Measurements from ENCODE around the gene ZNF682. TPM values are rescaled to one million over a fixed set of nuclear protein-coding genes. Genes with fewer than 3 reads are reported as not detected.
"Not testable (repeated sequence)": the region's sequence is repeated elsewhere in the genome, so short reads cannot be mapped to it uniquely, and the experiment has no call there.

Gene ZNF682
- total RNA-seq, 2 donors from 2014 or later, result 1.7 to 5.5 TPM

DNA sequence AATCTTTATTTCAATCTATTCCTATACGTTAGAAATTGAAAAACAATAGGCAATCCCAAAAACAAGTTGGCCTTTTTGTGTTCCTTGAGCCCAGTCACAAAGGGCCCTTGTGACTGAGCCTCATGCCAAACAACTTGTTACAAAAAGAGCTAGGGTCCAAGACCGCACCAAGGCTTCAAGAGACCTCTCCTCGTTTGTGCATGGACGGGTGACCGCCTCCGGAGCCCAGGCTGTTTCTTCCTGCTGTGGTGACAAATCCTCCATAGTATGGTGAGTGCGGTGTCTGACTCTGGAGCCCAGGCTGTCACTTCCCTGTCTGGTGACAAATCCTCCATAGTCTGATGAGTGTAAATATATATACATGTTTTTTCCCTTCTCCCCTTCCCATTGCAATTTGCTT, 74.9 kb downstream of the ZNF682 start:
- Histone ChIP-seq H3K9ac (ENCODE audit: low read depth in 2 of 2, low read length in 2 of 2) (no peak overlapping the region), H3K27me3 (no peaks in the 10 kb centered on the region), H3K4me3 (no peak overlapping the region), H3K9me3 (no peaks in the 10 kb centered on the region), H3K36me3 (no peaks in the 10 kb centered on the region), H3K4me1 (no peaks in the 10 kb centered on the region), H3K27ac (no peak overlapping the region)
- no peak for DNase-seq
- TF ChIP-seq CTCF (IDR thresholded peaks at IDR 0.05), result no peak
- intact Hi-C loops (cut with DNase I), result no loop called here

DNA sequence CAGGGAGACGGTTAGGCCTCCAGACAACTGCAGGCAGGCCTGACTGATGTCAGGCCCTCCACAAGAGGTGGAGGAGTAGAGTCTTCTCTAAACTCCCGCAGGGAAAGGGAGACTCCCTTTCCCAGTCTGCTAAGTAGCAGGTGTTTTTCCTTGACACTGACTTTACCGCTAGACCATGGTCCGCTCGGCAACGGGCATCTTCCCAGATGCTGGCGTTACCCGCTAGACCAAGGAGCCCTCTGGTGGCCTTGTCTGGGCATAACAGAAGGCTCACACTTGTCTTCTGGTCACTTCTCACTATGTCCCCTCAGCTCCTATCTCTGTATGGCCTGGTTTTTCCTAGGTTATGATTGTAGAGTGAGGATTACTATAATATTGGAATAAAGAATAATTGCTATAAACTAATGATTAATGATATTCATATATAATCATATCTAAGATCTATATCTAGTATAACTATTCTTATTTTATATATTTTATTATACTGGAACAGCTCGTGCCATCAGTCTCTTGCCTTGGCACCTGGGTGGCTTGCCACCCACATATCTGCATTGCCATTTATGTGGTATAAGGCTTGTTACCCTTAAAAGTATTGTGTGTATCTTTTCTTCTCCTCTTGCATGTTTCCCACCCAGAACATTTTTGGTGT, 80.0 kb downstream of the ZNF682 start:
- not testable (repeated sequence) for H3K9ac ChIP-seq (ENCODE audit: low read depth in 2 of 2, low read length in 2 of 2); H3K27ac ChIP-seq; H3K27me3 ChIP-seq; H3K9me3 ChIP-seq; H3K4me1 ChIP-seq; H3K4me3 ChIP-seq; H3K36me3 ChIP-seq
- peak; percentile 75 for DNase-seq
- peak; percentile 73 for TF ChIP-seq CTCF (IDR thresholded peaks at IDR 0.05)
- intact Hi-C loops (cut with DNase I), result loop anchor here (5.0 kb wide), 1 partner anchor 427 kb away; no protein-coding TSS in a partner anchor

DNA sequence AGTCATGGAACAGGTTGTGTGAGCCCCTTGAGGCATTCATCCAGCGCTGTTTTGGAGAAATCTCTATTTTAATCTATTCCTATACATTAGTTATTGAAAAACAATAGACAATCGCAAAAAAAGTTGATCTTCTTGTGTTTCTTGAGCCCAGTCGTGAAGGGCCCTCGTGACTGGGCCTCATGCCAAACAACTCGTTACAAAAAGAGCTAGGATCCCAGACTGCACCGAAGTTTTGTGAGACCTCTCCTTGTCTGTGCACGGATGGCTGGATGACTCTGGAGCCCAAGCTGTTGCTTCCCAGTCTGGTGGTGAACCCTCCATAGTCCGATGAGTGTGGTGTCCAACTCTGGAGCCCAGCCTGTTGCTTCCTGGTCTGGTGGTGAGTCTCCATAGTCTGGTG, 81.5 kb downstream of the ZNF682 start:
- intact Hi-C loops (cut with DNase I), result loop anchor here (5.0 kb wide), 1 partner anchor 425 kb away; no protein-coding TSS in a partner anchor
- not testable (repeated sequence) for H3K9me3 ChIP-seq; H3K27ac ChIP-seq; H3K27me3 ChIP-seq; H3K4me3 ChIP-seq; DNase-seq; H3K9ac ChIP-seq (ENCODE audit: low read depth in 2 of 2, low read length in 2 of 2); H3K36me3 ChIP-seq; H3K4me1 ChIP-seq

GRCh38 chr19:19956434-19957075, 82.8 kb downstream of the ZNF682 start:
- no peak for TF ChIP-seq CTCF (IDR thresholded peaks at IDR 0.05)
- DNase-seq, result no peak

GRCh38 chr19:19955208-19955607, 84.1 kb downstream of the ZNF682 start:
- Histone ChIP-seq H3K36me3 (no peaks in the 10 kb centered on the region), H3K9me3 (no peaks in the 10 kb centered on the region), H3K27me3 (no peaks in the 10 kb centered on the region), H3K4me3 (no peak overlapping the region), H3K4me1 (no peaks in the 10 kb centered on the region), H3K27ac (no peak overlapping the region), H3K9ac (ENCODE audit: low read depth in 2 of 2, low read length in 2 of 2) (no peak overlapping the region)
- intact Hi-C loops (cut with DNase I), result loop anchor here (5.0 kb wide), 1 partner anchor 423 kb away; no protein-coding TSS in a partner anchor
- TF ChIP-seq CTCF (IDR thresholded peaks at IDR 0.05), result no peak
- no peak for DNase-seq

More at GRCh38 chr19:19956434-19957075, 82.8 kb downstream of the ZNF682 start:
- intact Hi-C loops (cut with DNase I), result loop anchor here (5.0 kb wide), 1 partner anchor 424 kb away; no protein-coding TSS in a partner anchor
- Histone ChIP-seq H3K27me3 (no peaks in the 10 kb centered on the region), H3K4me3 (no peak overlapping the region), H3K4me1 (no peaks in the 10 kb centered on the region), H3K36me3 (no peaks in the 10 kb centered on the region), H3K27ac (no peak overlapping the region), H3K9me3 (no peaks in the 10 kb centered on the region), H3K9ac (ENCODE audit: low read depth in 2 of 2, low read length in 2 of 2) (no peak overlapping the region)

Other genes with a start within 250 kb of the ZNF682 start
- gene ZNF506, start 217.8 kb downstream of the ZNF682 start, total RNA-seq, result 10 to 100 TPM; 15.3 to 18.7 TPM
- 1 to 10 TPM; 8.0 to 9.0 TPM for gene ZNF253, start 173.6 kb downstream of the ZNF682 start, total RNA-seq
- 1 to 10 TPM; 3.9 to 4.9 TPM for gene ZNF93, start 138.6 kb downstream of the ZNF682 start, total RNA-seq
- gene ZNF90, start 38.5 kb upstream of the ZNF682 start, total RNA-seq, result 1 to 10 TPM; 3.4 to 6.8 TPM
- 1 to 10 TPM; 4.3 to 5.0 TPM for gene ZNF486, start 127.7 kb upstream of the ZNF682 start, total RNA-seq

All from colonic mucosa (tissue), 4 donors.